Parathyroid adenoma (tissue), 2 donors: ENCODE results near the gene TUBB4B.
"Not testable (repeated sequence)": the region's sequence is repeated elsewhere in the genome, so short reads cannot be mapped to it uniquely, and the experiment has no call there.

Experiments used
- H2AFZ ChIP-seq: fragments of 300-600 bp; sonication (generic); one replicate; pipeline ENCODE4 v1.7.0; 2017; ENCODE audit warnings: antibody characterized with exemption, mild to moderate bottlenecking
- H3K27ac ChIP-seq: fragments of 300-600 bp; sonication (generic); one replicate; pipeline ENCODE4 v1.7.0; 2017
- H3K27me3 ChIP-seq: fragments of 300-600 bp; sonication (generic); one replicate; pipeline ENCODE4 v1.7.0; 2017; ENCODE audit warnings: low read length; ENCODE audit not compliant: control insufficient read depth, insufficient read depth
- H3K36me3 ChIP-seq: fragments of 300-600 bp; sonication (generic); one replicate; pipeline ENCODE4 v1.7.0; 2017; ENCODE audit warnings: low read length; ENCODE audit not compliant: control insufficient read depth, insufficient read depth
- H3K4me1 ChIP-seq: fragments of 300-600 bp; sonication (generic); one replicate; pipeline ENCODE4 v1.7.0; 2017; ENCODE audit warnings: control low read depth
- H3K4me2 ChIP-seq: fragments of 300-600 bp; sonication (generic); one replicate; pipeline ENCODE4 v1.7.0; 2017; ENCODE audit warnings: low read length
- H3K4me3 ChIP-seq: fragments of 300-600 bp; sonication (generic); one replicate; pipeline ENCODE4 v1.7.0; 2017; ENCODE audit warnings: low read depth, low read length
- H3K79me2 ChIP-seq: fragments of 300-600 bp; sonication (generic); one replicate; pipeline ENCODE4 v1.7.0; 2017; ENCODE audit warnings: control low read depth
- H3K9ac ChIP-seq: fragments of 300-600 bp; sonication (generic); one replicate; pipeline ENCODE4 v1.7.0; 2017; ENCODE audit warnings: mild to moderate bottlenecking
- H3K9me3 ChIP-seq: fragments of 300-600 bp; sonication (generic); one replicate; pipeline ENCODE4 v1.7.0; 2017; ENCODE audit warnings: low read length; ENCODE audit not compliant: control insufficient read depth
- CTCF ChIP-seq: fragments of 300-600 bp; sonication (generic); IDR thresholded peaks from one replicate; pipeline ENCODE4 v1.7.0; 2017; ENCODE audit warnings: antibody characterized with exemption, mild to moderate bottlenecking
- donor health status: primary hyperparathyroidism.

TUBB4B gene

GRCh38 chr9:137241490-137242268 lies 592 bp downstream of the TUBB4B start:
- H3K27me3 ChIP-seq: no peaks in the 10 kb centered on the region
- H3K79me2 ChIP-seq: no peaks in the 10 kb centered on the region
- no peak overlapping the region for H3K9ac ChIP-seq
- H3K4me1 ChIP-seq: peaks cover 9% of the 10 kb centered on the region
- no peaks in the 10 kb centered on the region for H3K9me3 ChIP-seq
- H3K36me3 ChIP-seq: no peaks in the 10 kb centered on the region
- no peak for TF ChIP-seq CTCF
- peak overlapping the region; percentile 69 for H3K27ac ChIP-seq
- peak overlapping the region; percentile 69 for H3K4me3 ChIP-seq
- no peak overlapping the region for H2AFZ ChIP-seq
- H3K4me2 ChIP-seq: peak overlapping the region; percentile 94

- no peak overlapping the region for H2AFZ ChIP-seq
- H3K4me2 ChIP-seq: peak overlapping the region; percentile 94
- no peaks in the 10 kb centered on the region for H3K27me3 ChIP-seq
- TF ChIP-seq CTCF: no peak
- no peaks in the 10 kb centered on the region for H3K79me2 ChIP-seq
- peak overlapping the region; percentile 53 for H3K27ac ChIP-seq
- H3K4me1 ChIP-seq: peaks cover 5% of the 10 kb centered on the region
- H3K9ac ChIP-seq: no peak overlapping the region
- H3K4me3 ChIP-seq: peak overlapping the region; percentile 69
- no peaks in the 10 kb centered on the region for H3K9me3 ChIP-seq
- no peaks in the 10 kb centered on the region for H3K36me3 ChIP-seq
Observed at GRCh38 chr9:137242269-137243203, 1.4 kb downstream of the TUBB4B start.

GRCh38 chr9:137243266-137243625 lies 2.2 kb downstream of the TUBB4B start:
- not testable (repeated sequence) for H3K4me1 ChIP-seq, H3K9me3 ChIP-seq, H3K27me3 ChIP-seq, H3K4me3 ChIP-seq, H3K27ac ChIP-seq, H2AFZ ChIP-seq, H3K4me2 ChIP-seq, H3K79me2 ChIP-seq, H3K36me3 ChIP-seq, H3K9ac ChIP-seq

- no peak for TF ChIP-seq CTCF
- H3K4me3 ChIP-seq: no peak overlapping the region
- H2AFZ ChIP-seq: no peak overlapping the region
- no peaks in the 10 kb centered on the region for H3K9me3 ChIP-seq
- H3K79me2 ChIP-seq: no peaks in the 10 kb centered on the region
- no peaks in the 10 kb centered on the region for H3K27me3 ChIP-seq
- peaks cover 2% of the 10 kb centered on the region for H3K4me1 ChIP-seq
- H3K36me3 ChIP-seq: no peaks in the 10 kb centered on the region
- no peak overlapping the region for H3K27ac ChIP-seq
- H3K9ac ChIP-seq: no peak overlapping the region
- no peak overlapping the region for H3K4me2 ChIP-seq
Observed at GRCh38 chr9:137243626-137244485, 2.8 kb downstream of the TUBB4B start.
